ENCODE results near the gene RSBN1L.
A peak's percentile ranks its signal among the peaks of the same experiment; 100 is the strongest.

Gene RSBN1L

GRCh38 chr7:77747718-77748117, 51.5 kb downstream of the RSBN1L start:
- no peak overlapping the region for H3K27ac Mint-ChIP-seq
- H3K4me1 Mint-ChIP-seq (ENCODE audit: low read depth): peaks cover 19% of the 10 kb centered on the region
- H3K4me3 Mint-ChIP-seq: no peak overlapping the region
- H3K9me3 Mint-ChIP-seq: no peaks in the 10 kb centered on the region
- H3K27me3 Mint-ChIP-seq: no peaks in the 10 kb centered on the region
- intact Hi-C loops (cut with micrococcal nuclease): no loop called here
- peaks cover 28% of the 10 kb centered on the region for H3K36me3 Mint-ChIP-seq (ENCODE audit: low read depth)

- Mint-ChIP-seq H3K36me3 (ENCODE audit: low read depth) (peaks cover 37% of the 10 kb centered on the region), H3K27ac (peak overlapping the region; percentile 48), H3K4me3 (no peak overlapping the region), H3K4me1 (ENCODE audit: low read depth) (peaks cover 18% of the 10 kb centered on the region), H3K9me3 (no peaks in the 10 kb centered on the region), H3K27me3 (no peaks in the 10 kb centered on the region)
- intact Hi-C loops (cut with micrococcal nuclease): no loop called here
Measured at GRCh38 chr7:77752016-77752415, 55.8 kb downstream of the RSBN1L start.

GRCh38 chr7:77753173-77753572, 56.9 kb downstream of the RSBN1L start:
- intact Hi-C loops (cut with micrococcal nuclease): no loop called here
- Mint-ChIP-seq H3K36me3 (ENCODE audit: low read depth) (peaks cover 37% of the 10 kb centered on the region), H3K4me3 (no peak overlapping the region), H3K4me1 (ENCODE audit: low read depth) (peaks cover 18% of the 10 kb centered on the region), H3K27me3 (no peaks in the 10 kb centered on the region), H3K9me3 (no peaks in the 10 kb centered on the region), H3K27ac (no peak overlapping the region)

- no peaks in the 10 kb centered on the region for H3K27me3 Mint-ChIP-seq
- peaks cover 15% of the 10 kb centered on the region for H3K4me1 Mint-ChIP-seq (ENCODE audit: low read depth)
- intact Hi-C loops (cut with micrococcal nuclease): loop anchor here (5.0 kb wide), 1 partner anchor 60 kb away; the partner anchor contains the start of gene RSBN1L
- H3K36me3 Mint-ChIP-seq (ENCODE audit: low read depth): peaks cover 14% of the 10 kb centered on the region
- no peak overlapping the region for H3K4me3 Mint-ChIP-seq
- H3K27ac Mint-ChIP-seq: no peak overlapping the region
- H3K9me3 Mint-ChIP-seq: no peaks in the 10 kb centered on the region
Measured at GRCh38 chr7:77757589-77757988, 61.3 kb downstream of the RSBN1L start.

- no peaks in the 10 kb centered on the region for H3K27me3 Mint-ChIP-seq
Measured at GRCh38 chr7:77759294-77759889, 63.1 kb downstream of the RSBN1L start.

GRCh38 chr7:77760809-77761453, 64.7 kb downstream of the RSBN1L start:
- no peaks in the 10 kb centered on the region for H3K9me3 Mint-ChIP-seq
- peaks cover 16% of the 10 kb centered on the region for H3K4me1 Mint-ChIP-seq (ENCODE audit: low read depth)
- no peaks in the 10 kb centered on the region for H3K27me3 Mint-ChIP-seq
- peaks cover 15% of the 10 kb centered on the region for H3K36me3 Mint-ChIP-seq (ENCODE audit: low read depth)
- intact Hi-C loops (cut with micrococcal nuclease): no loop called here
- no peak overlapping the region for H3K4me3 Mint-ChIP-seq
- H3K27ac Mint-ChIP-seq: no peak overlapping the region

More at GRCh38 chr7:77759294-77759889, 63.1 kb downstream of the RSBN1L start:
- intact Hi-C loops (cut with micrococcal nuclease): loop anchor here (1.0 to 5.0 kb wide), 2 partner anchors 62 to 108 kb away; partner anchors contain the start of gene RSBN1L
- no peak overlapping the region for H3K4me3 Mint-ChIP-seq
- no peak overlapping the region for H3K27ac Mint-ChIP-seq
- peaks cover 13% of the 10 kb centered on the region for H3K36me3 Mint-ChIP-seq (ENCODE audit: low read depth)
- peaks cover 6% of the 10 kb centered on the region for H3K4me1 Mint-ChIP-seq (ENCODE audit: low read depth)
- no peaks in the 10 kb centered on the region for H3K9me3 Mint-ChIP-seq

GRCh38 chr7:77765481-77765880, 69.2 kb downstream of the RSBN1L start:
- H3K36me3 Mint-ChIP-seq (ENCODE audit: low read depth): peaks cover 53% of the 10 kb centered on the region
- intact Hi-C loops (cut with micrococcal nuclease): no loop called here

GRCh38 chr7:77765906-77766800, 69.9 kb downstream of the RSBN1L start:
- Mint-ChIP-seq H3K9me3 (no peaks in the 10 kb centered on the region), H3K27ac (no peak overlapping the region), H3K4me1 (ENCODE audit: low read depth) (peaks cover 23% of the 10 kb centered on the region), H3K4me3 (no peak overlapping the region), H3K36me3 (ENCODE audit: low read depth) (peaks cover 60% of the 10 kb centered on the region), H3K27me3 (no peaks in the 10 kb centered on the region)
- intact Hi-C loops (cut with micrococcal nuclease): no loop called here

More at GRCh38 chr7:77765481-77765880, 69.2 kb downstream of the RSBN1L start:
- no peak overlapping the region for H3K4me3 Mint-ChIP-seq
- H3K9me3 Mint-ChIP-seq: no peaks in the 10 kb centered on the region
- no peaks in the 10 kb centered on the region for H3K27me3 Mint-ChIP-seq
- H3K27ac Mint-ChIP-seq: no peak overlapping the region
- peaks cover 25% of the 10 kb centered on the region for H3K4me1 Mint-ChIP-seq (ENCODE audit: low read depth)

- peak overlapping the region; percentile 26 for H3K27ac Mint-ChIP-seq
- peaks cover 67% of the 10 kb centered on the region for H3K36me3 Mint-ChIP-seq (ENCODE audit: low read depth)
- intact Hi-C loops (cut with micrococcal nuclease): no loop called here
- H3K9me3 Mint-ChIP-seq: no peaks in the 10 kb centered on the region
- H3K4me3 Mint-ChIP-seq: no peak overlapping the region
- H3K27me3 Mint-ChIP-seq: no peaks in the 10 kb centered on the region
- peaks cover 21% of the 10 kb centered on the region for H3K4me1 Mint-ChIP-seq (ENCODE audit: low read depth)
Measured at GRCh38 chr7:77766801-77767605, 70.7 kb downstream of the RSBN1L start.

- intact Hi-C loops (cut with micrococcal nuclease): no loop called here
- Mint-ChIP-seq H3K36me3 (ENCODE audit: low read depth) (peaks cover 89% of the 10 kb centered on the region), H3K9me3 (no peaks in the 10 kb centered on the region), H3K4me3 (no peak overlapping the region), H3K27me3 (no peaks in the 10 kb centered on the region), H3K4me1 (ENCODE audit: low read depth) (peaks cover 15% of the 10 kb centered on the region), H3K27ac (no peak overlapping the region)
Measured at GRCh38 chr7:77770316-77770715, 74.1 kb downstream of the RSBN1L start.

GRCh38 chr7:77771901-77772300, 75.6 kb downstream of the RSBN1L start:
- Mint-ChIP-seq H3K27me3 (no peaks in the 10 kb centered on the region), H3K27ac (no peak overlapping the region)
- intact Hi-C loops (cut with micrococcal nuclease): no loop called here

GRCh38 chr7:77778535-77778934, 82.3 kb downstream of the RSBN1L start:
- intact Hi-C loops (cut with micrococcal nuclease): no loop called here
- Mint-ChIP-seq H3K36me3 (ENCODE audit: low read depth) (peaks cover 78% of the 10 kb centered on the region), H3K4me1 (ENCODE audit: low read depth) (peaks cover 2% of the 10 kb centered on the region), H3K4me3 (no peak overlapping the region), H3K27ac (no peak overlapping the region), H3K27me3 (no peaks in the 10 kb centered on the region), H3K9me3 (no peaks in the 10 kb centered on the region)

More at GRCh38 chr7:77771901-77772300, 75.6 kb downstream of the RSBN1L start:
- no peak overlapping the region for H3K4me3 Mint-ChIP-seq
- peaks cover 6% of the 10 kb centered on the region for H3K4me1 Mint-ChIP-seq (ENCODE audit: low read depth)
- H3K9me3 Mint-ChIP-seq: no peaks in the 10 kb centered on the region
- peaks cover 89% of the 10 kb centered on the region for H3K36me3 Mint-ChIP-seq (ENCODE audit: low read depth)

GRCh38 chr7:77782383-77782782, 86.1 kb downstream of the RSBN1L start:
- H3K9me3 Mint-ChIP-seq: no peaks in the 10 kb centered on the region
- H3K4me1 Mint-ChIP-seq (ENCODE audit: low read depth): peaks cover 21% of the 10 kb centered on the region
- H3K36me3 Mint-ChIP-seq (ENCODE audit: low read depth): peaks cover 53% of the 10 kb centered on the region
- no peak overlapping the region for H3K27ac Mint-ChIP-seq
- intact Hi-C loops (cut with micrococcal nuclease): no loop called here
- no peak overlapping the region for H3K4me3 Mint-ChIP-seq
- H3K27me3 Mint-ChIP-seq: no peaks in the 10 kb centered on the region
